Measurements from ENCODE around the gene AMZ1. TPM values are rescaled to one million over a fixed set of nuclear protein-coding genes. Genes with fewer than 3 reads are reported as not detected.

The AMZ1 gene
- total RNA-seq, 4 donors from 2014 or later, result 0.64 TPM; not detected in 3

DNA sequence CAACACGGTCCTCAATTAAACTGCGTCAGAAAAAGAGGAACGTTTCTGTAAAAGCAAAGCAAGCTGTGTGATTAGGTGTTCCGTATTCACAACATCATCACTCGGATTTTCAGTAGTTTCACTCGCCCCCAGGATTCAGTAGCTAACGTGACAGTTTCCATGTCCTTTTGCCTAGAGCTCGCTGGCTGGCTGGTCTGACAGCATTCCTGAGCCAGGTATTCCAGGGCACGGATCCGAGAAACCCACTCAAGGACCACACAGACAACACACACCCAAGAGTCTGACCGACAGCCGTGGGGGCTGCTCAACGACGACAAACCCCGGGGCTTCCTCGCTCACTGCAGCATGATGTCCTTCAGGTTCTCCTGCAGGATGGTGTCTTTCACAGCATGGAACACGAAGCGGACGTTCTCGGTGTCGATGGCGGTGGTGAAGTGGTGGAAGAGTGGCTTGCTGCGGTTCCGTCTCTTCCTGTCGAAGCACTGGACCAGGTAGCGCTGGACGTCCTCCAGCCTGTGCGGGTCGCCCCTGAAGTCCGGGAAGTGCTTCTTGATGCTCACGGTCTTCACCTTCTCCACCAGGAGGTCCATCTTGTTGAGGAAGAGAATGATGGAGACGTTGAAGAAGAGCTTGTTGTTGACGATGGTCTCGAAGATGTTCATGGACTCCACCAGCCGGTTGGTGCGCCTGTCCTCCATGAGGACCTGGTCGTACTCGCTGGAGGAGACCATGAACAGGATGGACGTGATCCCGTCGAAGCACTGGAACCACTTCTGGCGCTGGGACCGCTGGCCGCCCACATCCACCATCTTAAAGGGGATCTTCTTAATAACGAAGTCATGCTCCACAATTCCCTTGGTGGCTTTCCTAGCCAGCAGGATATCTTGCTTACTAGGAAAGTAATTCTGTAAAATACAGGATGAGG lies 43.1 kb downstream of the AMZ1 start:
- no peak for TF ChIP-seq POLR2A (IDR thresholded peaks at IDR 0.05)
- no peak for TF ChIP-seq POLR2AphosphoS5 (IDR thresholded peaks at IDR 0.05)
- TF ChIP-seq EP300 (IDR thresholded peaks at IDR 0.05; ENCODE audit: low read depth), result no peak
- TF ChIP-seq, protein P1, sequence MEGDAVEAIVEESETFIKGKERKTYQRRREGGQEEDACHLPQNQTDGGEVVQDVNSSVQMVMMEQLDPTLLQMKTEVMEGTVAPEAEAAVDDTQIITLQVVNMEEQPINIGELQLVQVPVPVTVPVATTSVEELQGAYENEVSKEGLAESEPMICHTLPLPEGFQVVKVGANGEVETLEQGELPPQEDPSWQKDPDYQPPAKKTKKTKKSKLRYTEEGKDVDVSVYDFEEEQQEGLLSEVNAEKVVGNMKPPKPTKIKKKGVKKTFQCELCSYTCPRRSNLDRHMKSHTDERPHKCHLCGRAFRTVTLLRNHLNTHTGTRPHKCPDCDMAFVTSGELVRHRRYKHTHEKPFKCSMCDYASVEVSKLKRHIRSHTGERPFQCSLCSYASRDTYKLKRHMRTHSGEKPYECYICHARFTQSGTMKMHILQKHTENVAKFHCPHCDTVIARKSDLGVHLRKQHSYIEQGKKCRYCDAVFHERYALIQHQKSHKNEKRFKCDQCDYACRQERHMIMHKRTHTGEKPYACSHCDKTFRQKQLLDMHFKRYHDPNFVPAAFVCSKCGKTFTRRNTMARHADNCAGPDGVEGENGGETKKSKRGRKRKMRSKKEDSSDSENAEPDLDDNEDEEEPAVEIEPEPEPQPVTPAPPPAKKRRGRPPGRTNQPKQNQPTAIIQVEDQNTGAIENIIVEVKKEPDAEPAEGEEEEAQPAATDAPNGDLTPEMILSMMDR (IDR thresholded peaks at IDR 0.05), result no peak

DNA sequence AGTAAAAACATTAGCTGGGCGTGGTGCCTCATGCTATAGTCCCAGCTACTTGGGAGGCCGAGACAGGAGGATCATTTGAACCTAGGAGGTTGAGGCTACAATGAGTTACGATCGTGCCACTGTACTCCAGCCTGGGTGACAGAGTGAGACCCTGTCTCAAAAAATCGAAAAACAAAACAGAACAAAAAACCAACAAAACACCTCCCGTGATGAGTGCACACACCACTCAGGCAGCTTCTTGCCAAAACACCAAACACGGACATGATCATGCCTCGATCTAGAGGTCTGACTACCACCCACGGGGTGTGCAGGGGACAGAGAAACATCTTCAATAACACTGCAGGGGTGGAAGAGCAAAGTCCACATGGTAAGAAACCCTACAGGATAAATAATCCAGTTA lies 44.4 kb downstream of the AMZ1 start:
- TF ChIP-seq EP300 (IDR thresholded peaks at IDR 0.05; ENCODE audit: low read depth) (no peak), POLR2AphosphoS5 (IDR thresholded peaks at IDR 0.05) (no peak), POLR2A (IDR thresholded peaks at IDR 0.05) (no peak)
- TF ChIP-seq, protein P1 (IDR thresholded peaks at IDR 0.05), result no peak
- Histone ChIP-seq H3K9me3 (no peaks in the 10 kb centered on the region), H3K27ac (peak overlapping the region; percentile 50 to 70 (median 66)), H3K27me3 (no peaks in the 10 kb centered on the region), H3K4me1 (peaks cover 14 to 51% (median 30%) of the 10 kb centered on the region in 4 donors), H3K4me3 (no peak overlapping the region), H3K36me3 (peaks cover 0 to 5% (median 0%) of the 10 kb centered on the region in 4 donors)
- intact Hi-C loops (cut with DNase I; ENCODE audit: low total_unique reads), result no loop called here
- 88 to 89% methylated on average over 5 to 9 of the region's 9 CpGs for WGBS, 2 donors (ENCODE audit: low coverage in 1 of 2)
- in situ Hi-C loops (cut with MboI; ENCODE audit: low pct_ligation_motif_present in 1 of 4, low pct_unique_long_range_greater_than_20kb in 1 of 4, low sequenced_read_pairs in 3 of 4), result no loop called here
- no peak for DNase-seq

More for the DNA sequence above, 43.1 kb downstream of the AMZ1 start:
- Histone ChIP-seq H3K27ac (peak overlapping the region in 2 of 4 donors; percentile 76 to 86), H3K4me1 (peaks cover 14 to 51% (median 30%) of the 10 kb centered on the region in 4 donors), H3K36me3 (peaks cover 0 to 5% (median 0%) of the 10 kb centered on the region in 4 donors), H3K27me3 (no peaks in the 10 kb centered on the region), H3K4me3 (no peak overlapping the region), H3K9me3 (no peaks in the 10 kb centered on the region)
- in situ Hi-C loops (cut with MboI; ENCODE audit: low pct_ligation_motif_present in 1 of 4, low pct_unique_long_range_greater_than_20kb in 1 of 4, low sequenced_read_pairs in 3 of 4), result no loop called here
- WGBS, 2 donors (ENCODE audit: low coverage in 1 of 2), result 94 to 95% methylated on average over 4 to 44 of the region's 45 CpGs
- DNase-seq, result no peak
- intact Hi-C loops (cut with DNase I; ENCODE audit: low total_unique reads), result no loop called here

DNA sequence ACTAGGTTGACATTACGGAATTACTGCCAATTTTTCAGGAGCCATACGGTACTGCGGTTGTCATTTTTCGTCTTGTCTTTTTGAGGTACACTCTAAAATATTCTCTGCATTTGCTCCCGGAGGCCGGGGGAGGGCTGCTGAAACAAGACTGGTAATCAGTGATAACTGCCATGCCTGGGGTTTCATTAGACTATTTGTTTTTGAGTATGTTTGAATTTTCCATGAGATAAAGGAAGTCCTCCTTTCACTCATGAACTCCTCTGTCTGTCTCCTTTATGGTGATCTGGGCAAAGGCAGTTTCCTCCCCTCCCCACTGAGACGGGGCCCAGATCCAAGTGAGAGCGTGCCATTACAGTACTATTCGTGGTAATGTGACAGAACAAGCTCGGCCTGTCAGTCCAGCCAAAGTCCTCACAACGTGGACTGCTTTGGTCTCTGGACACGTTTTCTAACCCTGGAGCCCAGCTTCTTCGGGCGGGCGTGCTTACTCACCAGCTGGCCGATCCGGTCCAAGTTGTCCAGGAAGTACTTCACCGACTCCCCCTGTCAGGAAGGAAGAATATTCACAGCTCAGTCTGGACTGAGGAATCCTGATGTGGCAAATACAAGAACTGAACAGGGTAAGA lies 45.1 kb downstream of the AMZ1 start:
- TF ChIP-seq POLR2A (IDR thresholded peaks at IDR 0.05) (no peak), EP300 (IDR thresholded peaks at IDR 0.05; ENCODE audit: low read depth) (no peak), POLR2AphosphoS5 (IDR thresholded peaks at IDR 0.05) (peak in 2 of 3 donors; percentile 12 to 25)
- TF ChIP-seq, protein P1 (IDR thresholded peaks at IDR 0.05), result no peak
- intact Hi-C loops (cut with DNase I; ENCODE audit: low total_unique reads), result no loop called here
- Histone ChIP-seq H3K27me3 (no peaks in the 10 kb centered on the region), H3K9me3 (no peaks in the 10 kb centered on the region), H3K4me3 (no peak overlapping the region), H3K4me1 (peaks cover 14 to 56% (median 30%) of the 10 kb centered on the region in 4 donors), H3K27ac (peak overlapping the region; percentile 50 to 70 (median 66)), H3K36me3 (peaks cover 0 to 5% (median 0%) of the 10 kb centered on the region in 4 donors)
- 58 to 100% methylated on average over 4 to 18 of the region's 18 CpGs for WGBS, 2 donors (ENCODE audit: low coverage in 1 of 2)
- peak; percentile 46 for DNase-seq
- in situ Hi-C loops (cut with MboI; ENCODE audit: low pct_ligation_motif_present in 1 of 4, low pct_unique_long_range_greater_than_20kb in 1 of 4, low sequenced_read_pairs in 3 of 4), result no loop called here

DNA sequence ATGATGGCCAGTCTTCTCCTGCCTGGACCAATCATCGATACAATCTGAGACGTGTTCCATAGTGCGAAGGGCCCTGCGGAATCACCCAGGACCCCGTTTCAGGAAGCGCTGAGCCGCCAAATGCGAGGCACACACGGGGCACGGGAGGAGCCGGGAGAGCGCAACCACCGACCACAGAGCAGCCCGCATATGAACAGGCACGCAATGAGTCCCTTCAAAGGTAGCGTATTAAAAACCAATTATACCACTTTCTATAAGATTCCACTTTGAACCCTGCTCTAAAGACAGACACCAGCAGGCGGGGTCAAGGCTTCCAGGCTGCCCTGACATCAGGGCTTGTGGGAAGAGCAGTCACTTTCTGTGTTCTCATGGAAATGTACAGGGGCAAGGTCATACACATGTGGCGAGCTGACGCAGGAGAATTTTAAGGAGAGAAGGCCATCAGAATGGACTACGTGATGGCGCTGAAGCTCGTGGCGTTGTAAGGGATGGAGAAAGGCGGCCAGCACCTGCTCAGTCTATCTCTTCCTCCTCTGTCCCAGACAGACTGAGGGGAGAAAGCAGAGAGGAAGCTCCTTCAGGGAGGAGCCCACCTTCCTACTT lies 46.2 kb downstream of the AMZ1 start:
- Histone ChIP-seq H3K4me1 (peaks cover 14 to 47% (median 26%) of the 10 kb centered on the region in 4 donors), H3K4me3 (no peak overlapping the region), H3K36me3 (peaks cover 0 to 5% (median 0%) of the 10 kb centered on the region in 4 donors), H3K27me3 (no peaks in the 10 kb centered on the region), H3K27ac (peak overlapping the region; percentile 65 to 70 (median 66)), H3K9me3 (no peaks in the 10 kb centered on the region)
- intact Hi-C loops (cut with DNase I; ENCODE audit: low total_unique reads) (no loop called here), in situ Hi-C loops (cut with MboI; ENCODE audit: low pct_ligation_motif_present in 1 of 4, low pct_unique_long_range_greater_than_20kb in 1 of 4, low sequenced_read_pairs in 3 of 4) (no loop called here)
- TF ChIP-seq POLR2AphosphoS5 (IDR thresholded peaks at IDR 0.05), result no peak
- TF ChIP-seq EP300 (IDR thresholded peaks at IDR 0.05; ENCODE audit: low read depth), result no peak
- 93 to 100% methylated on average over 1 to 24 of the region's 24 CpGs for WGBS, 2 donors (ENCODE audit: low coverage in 1 of 2)
- no peak for DNase-seq
